ENCODE data around the gene XRN1.

- TF ChIP-seq, protein P1, sequence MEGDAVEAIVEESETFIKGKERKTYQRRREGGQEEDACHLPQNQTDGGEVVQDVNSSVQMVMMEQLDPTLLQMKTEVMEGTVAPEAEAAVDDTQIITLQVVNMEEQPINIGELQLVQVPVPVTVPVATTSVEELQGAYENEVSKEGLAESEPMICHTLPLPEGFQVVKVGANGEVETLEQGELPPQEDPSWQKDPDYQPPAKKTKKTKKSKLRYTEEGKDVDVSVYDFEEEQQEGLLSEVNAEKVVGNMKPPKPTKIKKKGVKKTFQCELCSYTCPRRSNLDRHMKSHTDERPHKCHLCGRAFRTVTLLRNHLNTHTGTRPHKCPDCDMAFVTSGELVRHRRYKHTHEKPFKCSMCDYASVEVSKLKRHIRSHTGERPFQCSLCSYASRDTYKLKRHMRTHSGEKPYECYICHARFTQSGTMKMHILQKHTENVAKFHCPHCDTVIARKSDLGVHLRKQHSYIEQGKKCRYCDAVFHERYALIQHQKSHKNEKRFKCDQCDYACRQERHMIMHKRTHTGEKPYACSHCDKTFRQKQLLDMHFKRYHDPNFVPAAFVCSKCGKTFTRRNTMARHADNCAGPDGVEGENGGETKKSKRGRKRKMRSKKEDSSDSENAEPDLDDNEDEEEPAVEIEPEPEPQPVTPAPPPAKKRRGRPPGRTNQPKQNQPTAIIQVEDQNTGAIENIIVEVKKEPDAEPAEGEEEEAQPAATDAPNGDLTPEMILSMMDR (conservative IDR thresholded peaks at IDR 0.05; ENCODE audit: low read length) = no peak
- no peak for TF ChIP-seq EZH2phosphoT487 (IDR thresholded peaks at IDR 0.05; ENCODE audit: borderline replicate concordance)
These were observed 174.3 kb downstream of the XRN1 start for GRCh38 chr3:142273501-142273900.

Data from Loucy (cell line).